Mucosa of rectum (tissue), 2 donors: ENCODE data around the gene SNN.

ENCODE experiments used
- H3K27ac ChIP-seq, 2 donors: one replicate each; pipeline ENCODE4 v1.7.0; 2013; ENCODE audit warnings: inconsistent platforms in 2 of 2, low read depth in 2 of 2, low read length in 2 of 2
- H3K27me3 ChIP-seq, 2 donors: one replicate each; pipeline ENCODE4 v1.7.0; 2013; ENCODE audit warnings: low read length in 2 of 2; ENCODE audit not compliant: control insufficient read depth in 2 of 2, insufficient read depth in 2 of 2
- H3K36me3 ChIP-seq, 2 donors: one replicate each; pipeline ENCODE4 v1.7.0; 2013; ENCODE audit warnings: low read length in 2 of 2; ENCODE audit not compliant: control insufficient read depth in 2 of 2, insufficient read depth in 2 of 2
- H3K4me1 ChIP-seq, 2 donors: one replicate each; pipeline ENCODE4 v1.7.0; 2013; ENCODE audit warnings: low read length in 2 of 2, mild to moderate bottlenecking in 1 of 2; ENCODE audit not compliant: control insufficient read depth in 2 of 2, insufficient read depth in 2 of 2
- H3K4me3 ChIP-seq, 2 donors: one replicate each; pipeline ENCODE4 v1.7.0; 2013; ENCODE audit warnings: low read length in 2 of 2
- H3K9ac ChIP-seq, 2 donors: one replicate each; pipeline ENCODE4 v1.7.0; 2013; ENCODE audit warnings: low read length in 2 of 2, low read depth in 1 of 2, mild to moderate bottlenecking in 1 of 2
- H3K9me3 ChIP-seq, 2 donors: one replicate each; pipeline ENCODE4 v1.7.0; 2013; ENCODE audit warnings: low read length in 2 of 2; ENCODE audit not compliant: control insufficient read depth in 2 of 2
- donor health status: healthy.
- donor health status: Normal muscosa, but diverticular disease.

Gene SNN

GRCh38 chr16:11679941-11680911, 12.0 kb downstream of the SNN start:
- H3K9me3 ChIP-seq: no peaks in the 10 kb centered on the region
- peaks cover 67 to 80% of the 10 kb centered on the region in 2 donors for H3K36me3 ChIP-seq
- no peak overlapping the region for H3K4me3 ChIP-seq
- H3K9ac ChIP-seq: no peak overlapping the region
- no peak overlapping the region for H3K27ac ChIP-seq
- H3K4me1 ChIP-seq: peaks cover 23 to 50% of the 10 kb centered on the region in 2 donors
- H3K27me3 ChIP-seq: no peaks in the 10 kb centered on the region

GRCh38 chr16:11681556-11681955, 13.3 kb downstream of the SNN start:
- Histone ChIP-seq H3K27ac (no peak overlapping the region), H3K4me1 (peaks cover 19 to 41% of the 10 kb centered on the region in 2 donors), H3K9ac (no peak overlapping the region), H3K4me3 (no peak overlapping the region), H3K9me3 (no peaks in the 10 kb centered on the region), H3K36me3 (peaks cover 67 to 79% of the 10 kb centered on the region in 2 donors), H3K27me3 (no peaks in the 10 kb centered on the region)

GRCh38 chr16:11681976-11682654, 13.9 kb downstream of the SNN start:
- H3K4me1 ChIP-seq: peaks cover 19 to 38% of the 10 kb centered on the region in 2 donors
- H3K36me3 ChIP-seq: peaks cover 66 to 79% of the 10 kb centered on the region in 2 donors

DNA sequence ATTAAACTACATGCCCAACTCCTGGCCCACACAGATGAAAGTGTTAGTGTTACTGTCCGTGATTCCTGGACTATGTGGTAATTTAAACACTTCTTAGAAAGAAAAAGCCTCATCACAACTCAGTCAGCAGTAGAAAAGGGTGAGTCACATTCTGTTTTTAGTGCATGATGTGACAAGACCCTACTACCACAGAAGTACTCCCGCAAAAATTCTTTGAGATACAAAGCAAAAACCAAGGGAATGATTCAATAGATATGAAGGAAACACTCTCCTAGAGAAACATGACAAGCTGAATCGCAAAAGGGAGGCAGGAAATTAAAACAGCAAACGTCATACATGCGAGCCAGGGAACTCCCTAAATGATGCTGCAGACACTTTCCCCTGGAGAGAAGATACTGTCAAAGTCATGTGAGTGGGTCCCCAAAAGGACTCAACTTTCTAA, 14.4 kb downstream of the SNN start:
- no peak overlapping the region for H3K4me3 ChIP-seq
- no peak overlapping the region for H3K9ac ChIP-seq
- no peaks in the 10 kb centered on the region for H3K9me3 ChIP-seq
- no peaks in the 10 kb centered on the region for H3K27me3 ChIP-seq
- peak overlapping the region; percentile 3 to 11 for H3K27ac ChIP-seq
- peaks cover 67 to 81% of the 10 kb centered on the region in 2 donors for H3K36me3 ChIP-seq
- H3K4me1 ChIP-seq: peaks cover 19 to 35% of the 10 kb centered on the region in 2 donors

More at GRCh38 chr16:11681976-11682654, 13.9 kb downstream of the SNN start:
- Histone ChIP-seq H3K27me3 (no peaks in the 10 kb centered on the region), H3K9me3 (no peaks in the 10 kb centered on the region), H3K27ac (peak overlapping the region; percentile 11 to 17), H3K9ac (no peak overlapping the region), H3K4me3 (no peak overlapping the region)

GRCh38 chr16:11683145-11683544, 14.9 kb downstream of the SNN start:
- no peak overlapping the region for H3K9ac ChIP-seq
- no peak overlapping the region for H3K4me3 ChIP-seq
- H3K4me1 ChIP-seq: peaks cover 19 to 34% of the 10 kb centered on the region in 2 donors
- no peaks in the 10 kb centered on the region for H3K27me3 ChIP-seq
- H3K9me3 ChIP-seq: no peaks in the 10 kb centered on the region
- peak overlapping the region in 1 of 2 donors; percentile 3 for H3K27ac ChIP-seq
- H3K36me3 ChIP-seq: peaks cover 67 to 81% of the 10 kb centered on the region in 2 donors

DNA sequence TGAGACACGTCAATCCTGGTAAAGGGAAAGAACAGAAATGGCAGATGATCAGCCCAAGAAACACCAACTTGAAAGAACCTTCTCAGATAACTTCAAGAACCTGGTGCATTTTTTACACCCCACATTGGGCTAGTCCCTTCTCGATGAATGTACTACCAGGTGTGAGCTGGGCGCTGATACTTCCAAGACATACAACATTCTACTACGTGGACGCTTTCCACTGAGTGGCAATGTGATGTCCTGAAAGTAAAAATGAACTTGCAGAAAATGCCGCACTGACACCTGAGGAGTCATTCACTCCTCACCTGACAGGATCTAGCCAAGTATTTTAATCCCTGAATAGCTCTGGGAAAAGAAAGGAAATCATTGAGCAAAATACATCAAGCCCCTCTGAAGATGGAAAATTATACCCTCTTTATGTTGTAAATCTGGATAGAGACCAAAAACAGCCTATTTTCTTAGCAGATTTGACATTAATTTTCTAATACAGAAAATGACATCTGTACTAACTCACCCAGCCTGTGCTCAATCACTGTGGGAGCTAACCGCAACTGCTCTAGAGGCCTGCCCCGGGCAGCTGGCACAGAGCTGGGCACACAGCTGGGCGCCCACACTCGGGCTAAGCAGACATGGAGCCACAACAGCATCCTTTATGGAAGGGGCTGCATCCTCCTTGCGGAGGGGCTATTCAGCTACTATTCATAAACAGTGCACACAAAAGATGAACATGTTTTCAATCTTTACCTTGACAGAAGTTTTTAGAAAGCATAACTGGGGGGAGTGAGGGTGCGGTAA, 16.2 kb downstream of the SNN start:
- peaks cover 59 to 69% of the 10 kb centered on the region in 2 donors for H3K36me3 ChIP-seq
- no peak overlapping the region for H3K27ac ChIP-seq
- peaks cover 22 to 32% of the 10 kb centered on the region in 2 donors for H3K4me1 ChIP-seq

DNA sequence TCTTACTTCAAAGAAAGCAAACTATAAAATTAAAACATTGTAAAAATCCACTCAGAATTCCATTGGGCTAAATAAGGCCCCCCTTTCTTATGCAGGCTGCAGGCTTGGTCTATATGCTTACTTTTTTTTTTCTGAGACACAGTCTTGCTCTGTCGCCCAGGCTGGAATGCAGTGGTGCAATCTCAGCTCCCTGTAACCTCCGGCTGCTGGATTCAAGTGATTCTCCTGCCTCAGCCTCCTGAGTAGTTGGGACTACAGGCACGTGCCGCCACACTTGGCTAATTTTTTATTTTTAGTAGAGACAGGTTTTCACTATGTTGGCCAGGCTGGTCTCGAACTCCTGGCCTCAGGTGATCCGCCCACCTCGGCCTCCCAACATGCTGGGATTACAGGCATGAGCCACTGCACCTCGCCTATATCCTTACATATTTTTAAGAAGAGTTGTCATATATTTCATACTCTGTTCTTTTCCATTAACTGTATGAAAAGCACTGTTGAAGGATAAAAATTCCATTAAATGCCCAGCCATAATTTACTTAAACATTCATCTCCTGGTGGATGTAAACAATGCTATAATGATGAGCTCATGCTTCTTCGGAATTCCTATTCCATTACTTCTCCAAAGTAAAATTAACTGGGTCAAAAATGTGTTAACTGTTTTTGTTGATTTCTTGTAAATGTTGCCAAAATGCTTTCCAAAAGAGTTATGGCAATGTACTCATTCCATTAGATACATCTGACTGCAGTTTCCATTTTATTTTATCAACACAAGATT, 17.8 kb downstream of the SNN start:
- Histone ChIP-seq H3K36me3 (peaks cover 57 to 66% of the 10 kb centered on the region in 2 donors), H3K9ac (no peak overlapping the region), H3K27me3 (no peaks in the 10 kb centered on the region), H3K9me3 (no peaks in the 10 kb centered on the region), H3K4me3 (no peak overlapping the region), H3K4me1 (peaks cover 28 to 30% of the 10 kb centered on the region in 2 donors), H3K27ac (no peak overlapping the region)

More for the DNA sequence above, 16.2 kb downstream of the SNN start:
- Histone ChIP-seq H3K9ac (no peak overlapping the region), H3K27me3 (no peaks in the 10 kb centered on the region), H3K4me3 (no peak overlapping the region), H3K9me3 (no peaks in the 10 kb centered on the region)

DNA sequence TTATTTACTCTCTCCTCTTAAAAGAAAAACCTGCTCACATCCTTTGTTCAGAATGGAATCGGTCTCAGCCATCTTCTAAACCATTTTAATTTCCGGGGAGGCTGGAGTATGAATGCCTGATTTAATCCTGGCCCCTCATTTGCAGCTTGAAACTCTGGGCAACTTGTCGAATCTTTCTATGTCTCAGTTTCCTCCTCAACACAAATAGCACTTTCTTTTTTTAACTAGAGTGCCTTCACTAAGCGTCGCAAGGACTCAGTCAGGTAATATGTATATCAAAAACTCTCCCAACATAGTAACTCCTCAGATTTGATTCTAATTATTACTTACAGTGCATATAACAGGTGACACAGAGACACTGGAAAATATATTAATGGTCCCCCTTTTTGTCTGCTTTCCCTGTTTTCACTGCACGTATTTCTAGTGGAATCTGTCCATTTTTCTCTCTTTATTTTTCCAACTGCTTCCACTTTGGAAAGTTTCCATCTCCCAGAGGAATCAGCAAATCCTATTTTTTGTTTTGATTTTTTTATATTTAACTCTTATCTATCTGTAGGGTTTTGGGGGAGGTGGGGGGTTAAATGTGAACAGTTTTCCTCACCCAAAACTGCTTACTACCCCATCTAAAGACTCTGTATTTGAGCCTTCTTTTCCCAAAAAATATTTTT, 18.6 kb downstream of the SNN start:
- Histone ChIP-seq H3K4me1 (peaks cover 21 to 24% of the 10 kb centered on the region in 2 donors), H3K27ac (no peak overlapping the region)

More for the DNA sequence above, 18.6 kb downstream of the SNN start:
- Histone ChIP-seq H3K4me3 (no peak overlapping the region), H3K9ac (no peak overlapping the region), H3K36me3 (peaks cover 59 to 67% of the 10 kb centered on the region in 2 donors), H3K27me3 (no peaks in the 10 kb centered on the region), H3K9me3 (no peaks in the 10 kb centered on the region)
